OCI-LY1 (cell line): ENCODE measurements around the gene KCNG3.
"Not testable (repeated sequence)": the region's sequence is repeated elsewhere in the genome, so short reads cannot be mapped to it uniquely, and the experiment has no call there.

ENCODE experiments used
- H2AFZ ChIP-seq: fragments of 200-600 bp; sonication (generic), shearing (Covaris generic); 2 replicates; pipeline ENCODE4 v1.6.0; 2014; ENCODE audit warnings: antibody characterized with exemption, mild to moderate bottlenecking, low read length
- H3F3A ChIP-seq: fragments of 200-600 bp; sonication (generic), shearing (Covaris generic); 2 replicates; pipeline ENCODE4 v1.6.0; 2014; ENCODE audit warnings: mild to moderate bottlenecking, antibody characterized with exemption, low read length, moderate library complexity; ENCODE audit not compliant: insufficient read depth
- H3K27ac ChIP-seq: fragments of 200-600 bp; sonication (generic); 2 replicates; pipeline ENCODE4 v1.5.1; 2014; ENCODE audit warnings: low read length, mixed run types, mild to moderate bottlenecking, low read depth; ENCODE audit not compliant: poor library complexity, severe bottlenecking
- H3K27me3 ChIP-seq: fragments of 200-600 bp; sonication (generic); 2 replicates; pipeline ENCODE4 v1.6.0; 2014; ENCODE audit warnings: antibody characterized with exemption, mild to moderate bottlenecking, low read length, moderate library complexity; ENCODE audit not compliant: insufficient read depth
- H3K36me3 ChIP-seq: fragments of 200-600 bp; sonication (generic); 2 replicates; pipeline ENCODE4 v1.6.1; 2014; ENCODE audit warnings: mild to moderate bottlenecking, antibody characterized with exemption, low read length, moderate library complexity, mixed read lengths; ENCODE audit not compliant: insufficient read depth
- H3K4me1 ChIP-seq: fragments of 200-600 bp; sonication (generic); 2 replicates; pipeline ENCODE4 v1.5.1; 2014; ENCODE audit warnings: mild to moderate bottlenecking, low read length, moderate library complexity; ENCODE audit not compliant: insufficient read depth, severe bottlenecking
- H3K4me2 ChIP-seq: fragments of 200-600 bp; sonication (generic), shearing (Covaris generic); 2 replicates; pipeline ENCODE4 v1.6.1; 2014; ENCODE audit warnings: low read length
- H3K4me3 ChIP-seq: fragments of 200-600 bp; sonication (generic); 2 replicates; pipeline ENCODE4 v1.5.1; 2014; ENCODE audit warnings: low read length, low read depth, mild to moderate bottlenecking, mixed read lengths; ENCODE audit not compliant: poor library complexity, severe bottlenecking
- H3K79me2 ChIP-seq: fragments of 200-600 bp; shearing (Covaris generic); 2 replicates; pipeline ENCODE4 v1.6.1; 2016; ENCODE audit warnings: mixed run types, low read length, mixed read lengths; ENCODE audit not compliant: insufficient read depth
- H3K9ac ChIP-seq: fragments of 200-600 bp; sonication (generic), shearing (Covaris generic); 2 replicates; pipeline ENCODE4 v1.6.1; 2014; ENCODE audit warnings: mild to moderate bottlenecking, low read length, mixed read lengths
- H3K9me2 ChIP-seq: fragments of 200-600 bp; sonication (generic), shearing (Covaris generic); 2 replicates; pipeline ENCODE4 v1.6.1; 2014; ENCODE audit warnings: low read depth, mild to moderate bottlenecking, low read length, mixed read lengths
- H3K9me3 ChIP-seq: fragments of 200-600 bp; shearing (Covaris generic); 2 replicates; pipeline ENCODE4 v1.6.1; 2014; ENCODE audit warnings: low read length, mixed read lengths
- H4K20me1 ChIP-seq: fragments of 200-600 bp; sonication (generic), shearing (Covaris generic); 2 replicates; pipeline ENCODE4 v1.6.0; 2016; ENCODE audit warnings: mild to moderate bottlenecking, low read length; ENCODE audit not compliant: insufficient read depth
- EZH2 ChIP-seq: fragments of 200-600 bp; sonication (generic), shearing (Covaris generic); IDR thresholded peaks from 2 replicates; pipeline ENCODE4 v1.8.0; 2017; ENCODE audit warnings: borderline replicate concordance, mixed run types, mild to moderate bottlenecking, antibody characterized with exemption, low read length, moderate library complexity, mixed read lengths
- TF ChIP-seq, protein P1 (sequence below): fragments of 200-600 bp; sonication (generic), shearing (Covaris generic); IDR thresholded peaks from 2 replicates; pipeline ENCODE4 v1.5.1; 2017; ENCODE audit warnings: mild to moderate bottlenecking, antibody characterized with exemption, low read length, moderate library complexity, mixed read lengths

Gene KCNG3

DNA sequence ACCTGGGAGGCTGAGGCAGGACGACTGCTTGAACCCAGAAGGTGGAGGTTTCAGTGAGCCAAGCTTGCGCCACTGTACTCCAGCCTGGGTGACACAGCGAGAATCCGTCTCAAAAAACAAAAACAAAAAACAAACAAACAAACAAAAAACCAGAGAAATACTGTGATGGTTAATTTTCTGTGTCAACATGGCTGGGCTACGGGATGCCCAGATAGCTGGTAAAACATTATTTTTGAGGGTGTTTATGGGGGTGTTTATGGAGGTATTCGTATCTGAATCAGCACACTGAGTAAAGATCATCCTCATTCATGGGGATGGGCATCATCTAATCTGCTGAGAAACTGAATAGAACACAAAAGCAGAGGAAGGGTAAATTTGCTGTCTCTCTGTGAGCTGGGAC lies 92.0 kb downstream of the KCNG3 start:
- Histone ChIP-seq H3K27ac (no peak overlapping the region), H3K36me3 (no peaks in the 10 kb centered on the region), H3F3A (no peaks in the 10 kb centered on the region), H4K20me1 (no peaks in the 10 kb centered on the region), H3K9ac (no peak overlapping the region), H3K9me2 (no peaks in the 10 kb centered on the region), H3K4me1 (no peaks in the 10 kb centered on the region), H3K27me3 (no peaks in the 10 kb centered on the region), H3K4me2 (no peak overlapping the region), H3K79me2 (no peaks in the 10 kb centered on the region), H3K9me3 (no peaks in the 10 kb centered on the region), H3K4me3 (no peak overlapping the region), H2AFZ (no peak overlapping the region)
- no peak for TF ChIP-seq EZH2
- TF ChIP-seq, protein P1, sequence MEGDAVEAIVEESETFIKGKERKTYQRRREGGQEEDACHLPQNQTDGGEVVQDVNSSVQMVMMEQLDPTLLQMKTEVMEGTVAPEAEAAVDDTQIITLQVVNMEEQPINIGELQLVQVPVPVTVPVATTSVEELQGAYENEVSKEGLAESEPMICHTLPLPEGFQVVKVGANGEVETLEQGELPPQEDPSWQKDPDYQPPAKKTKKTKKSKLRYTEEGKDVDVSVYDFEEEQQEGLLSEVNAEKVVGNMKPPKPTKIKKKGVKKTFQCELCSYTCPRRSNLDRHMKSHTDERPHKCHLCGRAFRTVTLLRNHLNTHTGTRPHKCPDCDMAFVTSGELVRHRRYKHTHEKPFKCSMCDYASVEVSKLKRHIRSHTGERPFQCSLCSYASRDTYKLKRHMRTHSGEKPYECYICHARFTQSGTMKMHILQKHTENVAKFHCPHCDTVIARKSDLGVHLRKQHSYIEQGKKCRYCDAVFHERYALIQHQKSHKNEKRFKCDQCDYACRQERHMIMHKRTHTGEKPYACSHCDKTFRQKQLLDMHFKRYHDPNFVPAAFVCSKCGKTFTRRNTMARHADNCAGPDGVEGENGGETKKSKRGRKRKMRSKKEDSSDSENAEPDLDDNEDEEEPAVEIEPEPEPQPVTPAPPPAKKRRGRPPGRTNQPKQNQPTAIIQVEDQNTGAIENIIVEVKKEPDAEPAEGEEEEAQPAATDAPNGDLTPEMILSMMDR = no peak

DNA sequence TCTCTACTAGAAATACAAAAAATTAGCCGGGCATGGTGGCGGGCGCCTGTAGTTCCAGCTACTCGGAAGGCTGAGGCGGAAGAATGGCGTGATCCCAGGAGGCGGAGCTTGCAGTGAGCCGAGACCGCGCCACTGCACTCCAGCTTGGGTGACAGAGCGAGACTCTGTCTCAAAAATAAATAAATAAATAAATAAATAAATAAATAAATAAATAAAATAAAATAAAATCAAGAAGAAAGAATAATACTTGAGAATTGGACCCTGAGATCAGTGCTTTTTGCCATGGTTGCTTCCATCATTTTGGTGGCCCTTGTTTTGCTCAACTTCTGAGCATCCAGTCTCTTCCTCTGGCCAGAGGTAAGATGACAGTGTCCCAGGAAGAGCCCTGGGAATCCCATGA lies 95.7 kb downstream of the KCNG3 start:
- H2AFZ ChIP-seq, H3K9me3 ChIP-seq, H3K27me3 ChIP-seq, H3K79me2 ChIP-seq, H3K4me1 ChIP-seq, H3K9me2 ChIP-seq, H3K4me3 ChIP-seq, H3F3A ChIP-seq, H3K4me2 ChIP-seq, H3K9ac ChIP-seq, H4K20me1 ChIP-seq, H3K27ac ChIP-seq, H3K36me3 ChIP-seq: not testable (repeated sequence)

DNA sequence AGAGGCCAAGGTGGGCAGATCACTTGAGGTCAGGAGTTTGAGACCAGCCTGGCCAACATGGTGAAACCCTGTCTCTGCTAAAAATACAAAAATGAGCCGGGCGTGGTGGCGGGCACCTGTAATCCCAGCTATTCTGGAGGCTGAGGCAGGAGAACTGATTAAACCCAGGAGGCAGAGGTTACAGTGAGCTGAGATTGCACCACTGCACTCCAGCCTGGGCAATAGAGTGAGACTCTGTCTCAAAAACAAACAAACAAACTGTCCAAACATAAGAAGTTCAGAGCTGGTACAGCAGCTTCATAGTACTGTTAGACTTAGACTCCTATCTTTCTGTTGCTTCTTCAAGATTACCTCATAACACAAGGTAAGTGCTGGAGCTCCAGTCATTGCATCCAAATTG lies 100.5 kb downstream of the KCNG3 start:
- H3K9me3 ChIP-seq, H3K4me1 ChIP-seq, H3K9me2 ChIP-seq, H3K27ac ChIP-seq, H3K4me3 ChIP-seq, H2AFZ ChIP-seq, H3K36me3 ChIP-seq, H3K9ac ChIP-seq, H4K20me1 ChIP-seq, H3K79me2 ChIP-seq, H3K4me2 ChIP-seq, H3F3A ChIP-seq, H3K27me3 ChIP-seq: not testable (repeated sequence)

DNA sequence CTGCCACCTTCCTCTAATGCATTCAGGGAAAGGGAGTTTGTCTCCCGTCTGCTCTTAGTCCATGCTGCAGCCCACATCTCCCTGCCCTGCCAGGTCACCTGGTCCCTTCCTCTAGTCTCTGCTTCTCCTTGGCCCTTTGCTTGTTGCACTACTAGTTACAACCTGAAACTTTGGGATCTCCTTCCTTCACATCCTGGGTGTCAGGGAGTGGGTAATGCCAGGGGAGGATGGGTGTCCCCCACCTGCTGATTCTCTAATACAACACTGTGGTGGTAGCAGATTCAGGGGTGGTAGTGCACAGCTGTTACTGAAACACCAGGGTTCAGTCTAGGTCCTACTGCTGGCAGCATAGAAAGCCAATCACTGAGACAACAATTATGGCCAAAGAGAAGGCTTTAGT lies 101.6 kb downstream of the KCNG3 start:
- no peaks in the 10 kb centered on the region for H3K4me1 ChIP-seq
- H2AFZ ChIP-seq = no peak overlapping the region
- H3K9me2 ChIP-seq = no peaks in the 10 kb centered on the region

More for the DNA sequence above, 101.6 kb downstream of the KCNG3 start:
- Histone ChIP-seq H4K20me1 (no peaks in the 10 kb centered on the region), H3K36me3 (no peaks in the 10 kb centered on the region; the same call in 1 of the 2 replicates), H3K4me3 (no peak overlapping the region), H3K9ac (no peak overlapping the region), H3K27me3 (no peaks in the 10 kb centered on the region), H3F3A (no peaks in the 10 kb centered on the region), H3K27ac (no peak overlapping the region), H3K79me2 (no peaks in the 10 kb centered on the region), H3K9me3 (no peaks in the 10 kb centered on the region), H3K4me2 (no peak overlapping the region)
- TF ChIP-seq EZH2 = no peak
- TF ChIP-seq, protein P1 = no peak
